ENCODE results near the gene MECP2.
"Not testable (repeated sequence)": the region's sequence is repeated elsewhere in the genome, so short reads cannot be mapped to it uniquely, and the experiment has no call there.

Gene MECP2

DNA sequence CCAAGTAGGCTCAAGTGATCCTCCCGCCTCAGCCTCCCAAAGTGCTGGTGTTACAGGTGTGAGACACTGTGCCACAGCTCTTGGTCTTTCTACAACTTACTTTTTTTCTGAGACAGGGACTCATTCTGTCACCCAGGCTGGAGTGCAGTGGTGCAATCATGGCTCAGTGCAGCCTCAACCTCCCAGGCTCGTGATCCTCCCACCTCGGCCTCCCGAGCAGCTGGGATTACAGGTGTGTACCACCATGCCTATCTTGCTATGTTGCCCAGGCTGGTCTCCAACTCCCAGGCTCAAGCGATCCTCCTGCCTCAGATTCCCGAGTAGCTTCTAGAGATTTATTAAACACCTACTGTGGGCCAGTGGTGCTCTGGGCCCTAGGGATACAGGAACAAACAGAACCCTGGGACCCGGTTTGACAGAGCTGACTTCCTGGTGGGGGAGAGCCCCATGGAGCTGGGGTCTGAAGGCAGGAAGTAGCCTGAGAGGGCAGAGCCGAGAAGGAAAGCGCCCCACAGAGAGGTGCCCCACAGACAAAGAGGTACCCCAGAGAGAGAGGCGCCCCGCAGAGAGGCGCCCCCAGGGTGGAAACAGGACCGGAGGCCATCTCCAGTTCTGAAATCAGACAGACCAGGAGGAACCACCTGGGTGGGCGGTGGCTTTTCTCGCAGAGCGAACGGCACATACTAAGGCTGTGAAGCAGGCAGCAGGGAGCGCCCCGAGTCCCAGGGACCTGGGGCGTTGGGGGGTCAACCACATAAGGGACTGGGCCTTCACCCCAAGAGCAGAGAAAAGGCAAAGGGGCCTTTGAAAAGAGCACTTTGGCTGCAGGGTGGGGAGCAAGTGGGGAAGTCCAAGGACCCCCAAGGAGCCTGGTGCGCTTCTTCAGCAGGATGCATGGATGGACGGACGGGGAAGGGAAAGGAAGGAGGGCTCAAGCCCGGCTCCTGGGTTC lies 82.8 kb downstream of the MECP2 start:
- no peak for DNase-seq

DNA sequence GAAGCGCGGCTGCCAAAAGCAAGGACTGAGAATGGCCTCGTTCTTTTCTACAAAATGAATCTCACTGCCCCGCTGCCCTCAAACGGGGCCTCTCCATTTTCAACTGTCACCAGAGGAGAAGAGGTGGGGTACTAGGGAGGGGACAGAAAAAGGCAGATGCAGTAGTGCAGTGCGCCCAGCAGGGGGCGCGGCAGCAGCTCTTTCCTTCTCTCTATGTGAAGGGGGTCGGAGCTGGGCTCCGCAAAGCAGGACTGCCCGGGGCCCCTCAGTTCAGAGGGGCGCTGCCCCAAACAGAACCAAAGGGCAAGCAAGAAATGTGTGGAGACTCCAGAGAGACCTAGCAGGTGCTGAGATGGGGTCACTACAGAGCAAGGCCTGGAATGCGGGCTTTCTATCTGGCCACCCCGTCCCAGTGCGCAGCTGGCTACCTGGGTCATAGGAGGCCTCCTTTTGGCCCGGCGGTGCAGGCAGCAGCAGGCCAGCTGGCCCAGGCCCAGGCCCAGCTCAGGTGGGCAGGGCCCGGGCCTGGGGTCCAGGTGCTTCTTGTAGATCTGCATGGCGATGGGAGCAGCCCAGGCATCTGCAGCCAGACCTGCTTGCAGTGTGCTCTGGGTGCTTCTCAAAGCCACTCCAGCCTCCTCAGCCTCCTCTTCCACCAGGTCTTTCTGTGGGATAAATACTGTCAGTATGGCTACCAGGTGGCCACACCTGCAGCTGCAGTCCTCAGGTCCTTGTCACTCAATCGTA lies 83.7 kb downstream of the MECP2 start:
- DNase-seq = no peak

- DNase-seq = no peak
Measured at GRCh38 chrX:154013001-154013421, 84.5 kb downstream of the MECP2 start.

GRCh38 chrX:154012336-154012991 lies 85.1 kb downstream of the MECP2 start:
- no peak for DNase-seq

- no peak for DNase-seq
Measured at GRCh38 chrX:154011376-154012335, 85.9 kb downstream of the MECP2 start.

DNA sequence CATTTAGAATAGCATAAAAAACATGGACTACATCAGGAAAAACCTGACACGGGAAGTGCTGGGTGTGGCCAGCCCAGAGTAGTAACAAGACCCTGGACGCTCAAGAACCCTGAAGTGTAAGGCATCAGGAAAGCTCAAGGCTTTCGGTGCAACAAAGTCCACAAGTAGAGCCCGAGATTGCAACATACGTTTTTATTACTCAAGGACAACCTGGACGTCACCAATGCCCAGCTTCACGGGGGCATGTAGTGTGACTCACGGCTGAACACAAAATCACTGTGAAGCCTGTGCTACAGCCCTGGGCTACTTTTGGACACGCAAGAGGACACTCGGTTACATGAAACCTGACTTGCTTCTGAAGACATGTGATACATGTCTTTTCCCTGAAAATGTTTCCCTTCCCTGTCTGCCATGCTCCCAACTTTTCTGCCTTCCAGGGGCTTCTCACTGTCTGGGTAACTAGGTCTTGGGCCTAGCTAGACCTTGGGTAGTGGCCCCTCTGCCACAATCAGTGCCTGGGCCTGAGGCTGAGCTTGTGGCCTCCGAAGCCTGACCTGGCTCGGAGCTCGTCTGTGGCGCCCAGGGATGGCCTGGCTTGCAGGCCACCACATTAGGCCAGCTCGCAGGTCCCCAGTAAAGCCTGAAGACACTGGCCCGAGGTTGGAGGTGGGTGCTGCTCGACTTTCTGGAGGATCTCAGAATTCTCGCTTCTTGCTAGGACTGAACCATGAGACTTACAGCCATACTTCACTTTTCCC lies 87.0 kb downstream of the MECP2 start:
- DNase-seq = no peak

DNA sequence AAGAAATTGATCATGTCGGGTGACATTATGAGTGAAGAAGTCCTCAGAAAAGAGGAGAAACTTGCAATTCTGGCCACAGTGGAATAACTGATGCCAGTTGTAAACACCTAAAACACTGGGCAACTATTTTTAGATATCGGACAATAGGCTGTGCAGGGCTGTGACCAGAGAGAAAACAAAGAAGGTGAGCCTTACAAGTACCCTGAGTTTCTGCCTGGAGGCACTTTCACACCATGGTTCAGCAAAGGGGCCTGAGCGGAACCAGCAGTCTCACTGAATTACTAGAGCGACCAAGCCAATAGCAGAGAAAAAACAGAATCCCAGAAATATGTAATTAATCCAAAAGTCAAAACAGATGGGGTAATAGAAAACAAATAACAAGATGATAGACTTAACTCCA lies 89.0 kb downstream of the MECP2 start:
- no peak for DNase-seq

GRCh38 chrX:154006947-154007346 lies 90.6 kb downstream of the MECP2 start:
- DNase-seq = no peak

DNA sequence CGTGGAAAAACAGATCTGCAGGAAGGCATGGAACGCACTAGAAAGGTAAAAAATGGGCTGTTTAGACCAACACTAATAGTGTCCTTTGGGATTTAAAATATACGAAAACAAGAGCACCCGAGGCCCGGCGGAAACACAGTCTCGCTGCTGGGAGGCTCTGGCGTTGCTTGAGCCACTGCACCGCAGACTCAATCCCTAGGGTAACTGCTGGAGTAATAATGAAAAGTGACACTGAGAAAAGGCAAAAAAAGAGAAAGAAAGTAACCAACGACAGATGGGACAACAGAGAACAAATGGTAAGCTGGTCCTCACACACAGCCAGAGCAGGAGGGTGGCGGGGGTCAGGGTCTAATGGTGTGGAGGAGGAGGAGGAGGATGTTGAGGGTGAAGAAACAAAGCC lies 93.2 kb downstream of the MECP2 start:
- DNase-seq = no peak

GRCh38 chrX:154002215-154002719 lies 95.2 kb downstream of the MECP2 start:
- no peak for DNase-seq

GRCh38 chrX:154000051-154000450 lies 97.5 kb downstream of the MECP2 start:
- no peak for DNase-seq

DNA sequence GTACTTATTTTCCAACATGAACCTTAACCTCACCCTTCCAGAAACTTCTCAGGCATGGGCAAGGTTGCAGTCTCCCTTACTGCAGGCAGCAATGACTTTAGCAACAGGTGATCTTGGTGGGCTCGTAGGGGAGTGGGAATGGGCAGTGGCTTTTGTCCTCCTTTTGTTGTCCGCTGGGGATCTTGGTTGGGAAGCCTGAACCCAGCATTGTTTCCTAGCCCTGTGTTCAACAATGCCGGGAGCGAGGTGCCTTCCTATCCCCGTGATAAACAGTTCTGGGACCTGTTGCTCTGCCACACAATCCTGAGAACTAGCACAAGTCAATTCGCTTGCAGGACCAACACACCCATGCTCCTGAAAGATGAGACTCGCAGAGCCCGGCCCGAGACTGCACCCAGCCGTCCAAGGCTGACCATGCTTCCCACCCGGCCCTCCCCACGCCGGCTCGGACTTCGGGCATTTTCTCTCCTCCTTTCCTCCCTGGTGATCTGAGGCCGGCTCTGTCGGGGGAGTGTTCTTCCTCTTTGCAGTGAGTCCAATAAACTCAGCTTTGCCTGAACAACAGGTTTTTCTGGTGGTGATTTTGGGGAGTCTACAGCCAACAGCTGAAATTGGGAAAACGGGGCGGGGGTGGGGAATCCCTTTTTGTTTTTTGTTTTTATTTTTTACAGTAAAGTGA lies 98.0 kb downstream of the MECP2 start:
- no peak for DNase-seq

GRCh38 chrX:153995504-153995903 lies 102.0 kb downstream of the MECP2 start:
- DNase-seq = no peak

- DNase-seq = not testable (repeated sequence)
Measured at GRCh38 chrX:153994398-153994797, 103.1 kb downstream of the MECP2 start.

DNA sequence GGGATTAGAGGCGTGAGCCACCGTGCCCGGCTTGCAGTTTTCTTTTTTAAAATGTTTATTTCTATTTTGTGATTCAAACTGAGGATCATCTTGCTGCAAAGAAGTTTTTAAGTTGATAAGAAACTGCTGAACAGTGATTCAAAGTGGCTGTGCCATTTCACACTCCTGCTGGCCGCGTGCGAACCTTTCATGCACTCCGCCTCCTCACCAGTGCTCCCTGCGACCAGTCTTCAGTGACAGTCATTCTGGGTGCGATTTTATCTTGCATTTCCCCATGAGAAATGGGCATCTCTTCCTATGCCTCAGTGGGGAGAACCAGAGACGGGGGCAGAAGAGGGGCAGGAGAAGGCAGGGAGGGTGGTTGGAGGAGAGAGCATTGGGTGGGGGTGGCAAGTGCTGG lies 103.5 kb downstream of the MECP2 start:
- no peak for DNase-seq

DNA sequence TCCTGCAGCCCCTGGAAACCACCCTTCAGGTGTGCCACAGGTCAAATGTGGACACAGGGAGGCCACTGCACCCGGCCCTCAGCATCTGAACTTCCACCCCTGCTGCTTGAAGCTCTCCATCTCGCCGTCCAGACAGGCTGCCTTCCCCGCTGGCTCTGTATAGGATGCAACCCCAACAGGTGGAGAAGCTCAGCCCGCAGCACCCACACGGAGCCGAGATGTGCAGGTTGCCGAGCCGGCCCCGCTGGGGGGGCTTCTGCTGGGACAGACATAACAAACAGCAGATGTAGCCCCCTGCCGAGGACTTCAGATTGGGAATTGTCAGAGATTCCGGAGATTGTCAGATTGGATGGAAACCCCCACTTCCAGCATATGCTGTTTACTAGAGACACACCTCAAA lies 104.4 kb downstream of the MECP2 start:
- DNase-seq = peak in 1 of 2 experiments; percentile 25

- DNase-seq = no peak
Measured at GRCh38 chrX:153992180-153992579, 105.3 kb downstream of the MECP2 start.

GRCh38 chrX:153991013-153991580 lies 106.4 kb downstream of the MECP2 start:
- no peak for DNase-seq

GRCh38 chrX:153989973-153990655 lies 107.4 kb downstream of the MECP2 start:
- no peak for DNase-seq

DNA sequence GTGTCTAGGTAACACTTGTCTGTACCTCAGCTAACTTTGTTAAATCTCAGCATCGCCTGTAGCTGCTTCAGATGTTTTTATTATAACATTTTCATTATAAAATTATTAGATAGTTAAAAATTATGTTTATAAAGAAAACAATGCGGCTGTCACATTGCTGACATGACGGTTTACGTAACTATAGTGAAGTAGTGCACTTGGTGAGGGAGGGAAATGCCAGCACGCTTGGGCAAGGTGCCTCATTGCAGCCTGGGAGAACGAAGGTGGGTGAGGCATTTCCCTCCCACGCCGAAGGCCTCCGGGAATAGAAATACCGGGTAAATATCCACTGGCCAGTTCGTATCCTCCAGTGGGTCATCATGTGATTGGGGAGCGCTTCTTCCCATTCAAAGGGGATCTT lies 109.0 kb downstream of the MECP2 start:
- DNase-seq = no peak
